Measurements from ENCODE around the gene DEXI.
"Not testable (repeated sequence)": the region's sequence is repeated elsewhere in the genome, so short reads cannot be mapped to it uniquely, and the experiment has no call there.

DEXI gene

DNA sequence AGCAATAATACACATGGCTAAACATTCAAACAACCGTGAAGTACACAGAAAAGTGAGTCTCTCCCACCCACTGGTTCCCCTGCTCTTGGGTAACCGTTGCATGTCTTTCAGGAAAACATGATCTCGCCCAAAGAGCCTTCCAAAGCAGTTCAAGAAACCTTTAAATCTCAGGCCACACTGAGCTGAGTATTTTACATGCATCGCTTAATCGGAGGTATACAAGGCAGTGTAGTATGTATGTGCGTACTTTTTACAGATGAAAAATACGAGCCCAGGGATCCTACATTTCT lies 741 bp upstream of the DEXI start:
- peak overlapping the region; percentile 20 to 61 (median 60) for H3K27ac Mint-ChIP-seq
- H3K27me3 Mint-ChIP-seq (ENCODE audit: low read depth): no peaks in the 10 kb centered on the region
- peaks cover 13% of the 10 kb centered on the region for H3K36me3 Mint-ChIP-seq (ENCODE audit: low read depth)
- peaks cover 66% of the 10 kb centered on the region for H3K4me1 Mint-ChIP-seq
- no peaks in the 10 kb centered on the region for H3K9me3 Mint-ChIP-seq
- peak overlapping the region; percentile 84 to 87 (median 86) for H3K4me3 Mint-ChIP-seq
- TF ChIP-seq, protein P1, sequence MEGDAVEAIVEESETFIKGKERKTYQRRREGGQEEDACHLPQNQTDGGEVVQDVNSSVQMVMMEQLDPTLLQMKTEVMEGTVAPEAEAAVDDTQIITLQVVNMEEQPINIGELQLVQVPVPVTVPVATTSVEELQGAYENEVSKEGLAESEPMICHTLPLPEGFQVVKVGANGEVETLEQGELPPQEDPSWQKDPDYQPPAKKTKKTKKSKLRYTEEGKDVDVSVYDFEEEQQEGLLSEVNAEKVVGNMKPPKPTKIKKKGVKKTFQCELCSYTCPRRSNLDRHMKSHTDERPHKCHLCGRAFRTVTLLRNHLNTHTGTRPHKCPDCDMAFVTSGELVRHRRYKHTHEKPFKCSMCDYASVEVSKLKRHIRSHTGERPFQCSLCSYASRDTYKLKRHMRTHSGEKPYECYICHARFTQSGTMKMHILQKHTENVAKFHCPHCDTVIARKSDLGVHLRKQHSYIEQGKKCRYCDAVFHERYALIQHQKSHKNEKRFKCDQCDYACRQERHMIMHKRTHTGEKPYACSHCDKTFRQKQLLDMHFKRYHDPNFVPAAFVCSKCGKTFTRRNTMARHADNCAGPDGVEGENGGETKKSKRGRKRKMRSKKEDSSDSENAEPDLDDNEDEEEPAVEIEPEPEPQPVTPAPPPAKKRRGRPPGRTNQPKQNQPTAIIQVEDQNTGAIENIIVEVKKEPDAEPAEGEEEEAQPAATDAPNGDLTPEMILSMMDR (IDR thresholded peaks at IDR 0.05; ENCODE audit: unreplicated experiment in 3 of 3): no peak

- peak overlapping the region; percentile 95 to 98 (median 97) for H3K4me3 Mint-ChIP-seq
These were observed 325 bp downstream of the DEXI start for GRCh38 chr16:10941935-10942351.

GRCh38 chr16:10941127-10941933 lies 938 bp downstream of the DEXI start:
- H3K4me3 Mint-ChIP-seq: peak overlapping the region; percentile 95 to 98 (median 97)
- no peaks in the 10 kb centered on the region for H3K9me3 Mint-ChIP-seq
- H3K4me1 Mint-ChIP-seq: peaks cover 63% of the 10 kb centered on the region
- H3K27ac Mint-ChIP-seq: peak overlapping the region; percentile 7 to 85 (median 51)
- TF ChIP-seq, protein P1 (IDR thresholded peaks at IDR 0.05; ENCODE audit: unreplicated experiment in 3 of 3): no peak
- peaks cover 13% of the 10 kb centered on the region for H3K36me3 Mint-ChIP-seq (ENCODE audit: low read depth)
- no peaks in the 10 kb centered on the region for H3K27me3 Mint-ChIP-seq (ENCODE audit: low read depth)

More at GRCh38 chr16:10941935-10942351, 325 bp downstream of the DEXI start:
- peaks cover 64% of the 10 kb centered on the region for H3K4me1 Mint-ChIP-seq
- H3K9me3 Mint-ChIP-seq; H3K27ac Mint-ChIP-seq; H3K27me3 Mint-ChIP-seq (ENCODE audit: low read depth): not testable (repeated sequence)
- peaks cover 13% of the 10 kb centered on the region for H3K36me3 Mint-ChIP-seq (ENCODE audit: low read depth)

DNA sequence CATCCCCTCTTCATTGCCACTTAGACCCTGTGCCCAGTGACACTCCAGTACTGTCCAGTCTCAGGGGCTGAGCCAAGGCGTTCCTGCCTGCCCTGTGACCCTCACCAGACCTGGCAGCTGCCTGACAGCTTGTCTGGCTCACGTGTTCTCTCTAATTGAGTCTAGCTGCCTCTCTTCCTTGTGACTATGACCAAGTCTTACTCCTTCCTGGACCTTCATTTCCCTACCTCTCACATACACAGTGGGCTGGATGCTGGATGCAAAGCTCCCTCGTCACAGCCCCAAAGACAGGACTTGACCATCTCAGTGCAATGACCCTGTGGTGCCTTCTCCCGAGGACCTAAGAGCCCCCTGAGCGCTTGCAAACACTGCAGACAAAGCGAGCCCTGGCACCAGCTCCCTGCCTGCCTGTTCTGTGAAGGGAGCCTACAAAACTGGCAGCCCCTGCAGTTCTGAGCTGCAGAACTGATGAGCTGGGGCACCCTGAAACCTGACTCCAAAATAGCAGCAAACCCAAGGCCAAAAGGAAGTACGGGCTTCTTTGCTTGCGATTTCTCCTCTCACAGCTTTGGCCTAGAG lies 1.7 kb downstream of the DEXI start:
- peaks cover 62% of the 10 kb centered on the region for H3K4me1 Mint-ChIP-seq
- TF ChIP-seq, protein P1 (IDR thresholded peaks at IDR 0.05; ENCODE audit: unreplicated experiment in 3 of 3): no peak

GRCh38 chr16:10939649-10940234 lies 2.5 kb downstream of the DEXI start:
- Mint-ChIP-seq H3K27me3 (ENCODE audit: low read depth) (no peaks in the 10 kb centered on the region), H3K4me3 (peak overlapping the region; percentile 95 to 98 (median 97)), H3K27ac (no peak overlapping the region), H3K36me3 (ENCODE audit: low read depth) (peaks cover 13% of the 10 kb centered on the region), H3K4me1 (peaks cover 58% of the 10 kb centered on the region), H3K9me3 (no peaks in the 10 kb centered on the region)
- TF ChIP-seq, protein P1 (IDR thresholded peaks at IDR 0.05; ENCODE audit: unreplicated experiment in 3 of 3): no peak

More for the DNA sequence above, 1.7 kb downstream of the DEXI start:
- Mint-ChIP-seq H3K27me3 (ENCODE audit: low read depth) (no peaks in the 10 kb centered on the region), H3K36me3 (ENCODE audit: low read depth) (peaks cover 13% of the 10 kb centered on the region), H3K9me3 (no peaks in the 10 kb centered on the region), H3K27ac (peak overlapping the region in 2 of 3 experiments; percentile 7 to 85), H3K4me3 (peak overlapping the region; percentile 95 to 98 (median 97))

- Mint-ChIP-seq H3K4me1 (peaks cover 54% of the 10 kb centered on the region), H3K27ac (peak overlapping the region in 1 of 3 experiments; percentile 51), H3K4me3 (peak overlapping the region; percentile 45 to 97 (median 65)), H3K36me3 (ENCODE audit: low read depth) (peaks cover 13% of the 10 kb centered on the region), H3K9me3 (no peaks in the 10 kb centered on the region), H3K27me3 (ENCODE audit: low read depth) (no peaks in the 10 kb centered on the region)
- TF ChIP-seq, protein P1 (IDR thresholded peaks at IDR 0.05; ENCODE audit: unreplicated experiment in 3 of 3): no peak
These were observed 3.2 kb downstream of the DEXI start for GRCh38 chr16:10938796-10939648.

All from nephron (organoid).